SK-N-MC (cell line): ENCODE measurements around the gene MRPL12.

ENCODE experiments used
- EZH2 ChIP-seq: fragments of 200-600 bp; sonication (generic); IDR thresholded peaks from one replicate; pipeline ENCODE4 v1.6.1; 2017; ENCODE audit warnings: antibody characterized with exemption
- FOXP2 ChIP-seq: optimal IDR thresholded peaks from 2 replicates; pipeline ENCODE3; 2011; ENCODE audit warnings: mild to moderate bottlenecking, moderate library complexity; ENCODE audit not compliant: insufficient read depth; ENCODE audit errors: extremely low read length, control extremely low read depth
- POLR2AphosphoS5 ChIP-seq: IDR thresholded peaks from 2 replicates; pipeline ENCODE4 v1.6.1; 2012; ENCODE audit warnings: mild to moderate bottlenecking, low read depth, low read length, borderline replicate concordance

DNA sequence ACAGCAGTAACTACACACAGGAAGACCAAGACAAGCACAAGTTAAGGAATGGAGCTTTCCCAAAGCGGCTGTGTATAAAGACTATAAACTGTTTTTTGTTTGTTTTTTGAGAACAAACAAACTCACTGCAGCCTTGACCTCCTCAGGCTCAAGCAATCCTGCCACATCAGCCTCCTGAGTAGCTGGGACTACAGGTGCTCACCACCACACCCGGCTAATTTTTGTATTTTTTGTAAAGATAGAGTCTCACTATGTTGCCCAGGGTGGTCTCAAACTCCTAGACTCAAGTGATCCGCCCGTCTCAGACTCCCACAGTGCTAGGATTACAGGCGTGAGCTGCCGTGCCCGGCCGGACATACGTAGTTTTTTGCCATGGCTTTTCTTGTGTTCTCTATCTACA is 42.7 kb upstream of the MRPL12 start:
- TF ChIP-seq EZH2 (no peak), FOXP2 (no peak), POLR2AphosphoS5 (no peak)
